B cell (primary cell): Measurements from ENCODE around the gene VWA3A. TPM values are rescaled to one million over a fixed set of nuclear protein-coding genes. Genes with fewer than 3 reads are reported as not detected.
"Not testable (repeated sequence)": the region's sequence is repeated elsewhere in the genome, so short reads cannot be mapped to it uniquely, and the experiment has no call there.

Experiments used
- ATAC-seq: fragments of 200-7000 bp; cut with Tn5 transposase; one replicate; pipeline ENCODE4 v1.10.0; 2021; ENCODE audit warnings: low read depth, mild to moderate bottlenecking, moderate number of reproducible peaks, moderate library complexity
- CTCF ChIA-PET: fragments of 350-600 bp; sonication (Branson Sonifier 250); formaldehyde crosslinking; loops from one replicate; lab custom pipeline; 2021; ENCODE audit warnings: antibody characterized with exemption, inconsistent platforms; lab: Charles Lee
- POLR2A ChIA-PET: fragments of 350-600 bp; sonication (Branson Sonifier 250); formaldehyde crosslinking; loops from one replicate; lab custom pipeline; 2021; ENCODE audit warnings: antibody characterized with exemption; lab: Charles Lee
- DNase-seq: peaks from one replicate; pipeline ENCODE4 v3.0.0; 2013
- H2AFZ ChIP-seq: 2 replicates; pipeline ENCODE4 v1.6.1; 2012; ENCODE audit warnings: mild to moderate bottlenecking, low read depth, low read length; ENCODE audit not compliant: insufficient read depth, poor library complexity, severe bottlenecking
- H3K27ac ChIP-seq, 2 donors: 1 replicate in 1 of 2; 2 replicates in 1 of 2; pipeline ENCODE4 v1.5.1; 2012 to 2013; ENCODE audit warnings: low read length in 2 of 2, mild to moderate bottlenecking in 2 of 2, moderate library complexity in 1 of 2
- H3K27me3 ChIP-seq, 4 experiments: fragments of 200-600 bp in 1 of 4; sonication (generic) in 1 of 4; replicated peaks in 1 of 4; 1 replicate in 2 of 4; 2 replicates in 2 of 4; pipeline versions ENCODE4 v1.6.1 to v1.7.0; 2013 to 2016; ENCODE audit warnings: low read length in 3 of 4, mild to moderate bottlenecking in 2 of 4, mixed read lengths in 1 of 4, moderate library complexity in 1 of 4; ENCODE audit not compliant: insufficient read depth in 4 of 4, control insufficient read depth in 3 of 4; ENCODE audit errors: control extremely low read depth in 1 of 4
- H3K36me3 ChIP-seq, 2 experiments: replicated peaks in 1 of 2; 1 replicate in 1 of 2; 2 replicates in 1 of 2; pipeline versions ENCODE4 v1.6.1 to v1.7.1; 2013; ENCODE audit warnings: low read length in 1 of 2; ENCODE audit not compliant: insufficient read depth in 2 of 2, control insufficient read depth in 1 of 2; ENCODE audit errors: control extremely low read depth in 1 of 2, extremely low read depth in 1 of 2
- H3K4me1 ChIP-seq, 2 donors: fragments of 200-600 bp in 1 of 2; sonication (generic) in 1 of 2; 1 replicate in 1 of 2; 2 replicates in 1 of 2; pipeline versions ENCODE4 v1.5.1 to v1.6.1; 2013 to 2017; ENCODE audit warnings: low read length in 2 of 2; ENCODE audit not compliant: control insufficient read depth in 2 of 2, insufficient read depth in 2 of 2
- H3K4me2 ChIP-seq: replicated peaks from 2 replicates; pipeline ENCODE3; 2012; ENCODE audit warnings: mild to moderate bottlenecking, low read depth, low read length; ENCODE audit not compliant: poor library complexity, severe bottlenecking
- H3K4me3 ChIP-seq, 5 experiments: fragments of 200-600 bp in 1 of 5; sonication (generic) in 1 of 5; 1 replicate in 3 of 5; 2 replicates in 2 of 5; pipeline versions ENCODE4 v1.5.1 to v1.7.0; 2011 to 2016; ENCODE audit warnings: low read length in 4 of 5, mild to moderate bottlenecking in 4 of 5, low read depth in 2 of 5, control low read depth in 1 of 5, moderate library complexity in 1 of 5; ENCODE audit not compliant: insufficient read depth in 1 of 5; ENCODE audit errors: control extremely low read depth in 1 of 5, extremely low read depth in 1 of 5
- H3K79me2 ChIP-seq: fragments of 200-600 bp; sonication (generic); one replicate; pipeline ENCODE4 v1.6.0; 2016; ENCODE audit warnings: low read length; ENCODE audit not compliant: control insufficient read depth, insufficient read depth
- H3K9ac ChIP-seq: fragments of 200-600 bp; sonication (generic); 2 replicates; pipeline ENCODE4 v1.6.1; 2017; ENCODE audit warnings: mild to moderate bottlenecking, low read length, moderate library complexity
- H3K9me3 ChIP-seq, 3 donors: one replicate each; pipeline versions ENCODE4 v1.6.1 to v1.7.1; 2013; ENCODE audit warnings: low read length in 2 of 3; ENCODE audit not compliant: control insufficient read depth in 2 of 3, insufficient read depth in 1 of 3; ENCODE audit errors: control extremely low read depth in 1 of 3
- H4K20me1 ChIP-seq: 2 replicates; pipeline ENCODE4 v1.6.0; 2012; ENCODE audit warnings: mild to moderate bottlenecking, low read length; ENCODE audit not compliant: insufficient read depth, control insufficient read depth, poor library complexity, severe bottlenecking
- H3K27ac Mint-ChIP-seq: one replicate; pipeline ENCODE4 v1.8.0; 2021; ENCODE audit warnings: mixed read lengths
- H3K27me3 Mint-ChIP-seq: one replicate; pipeline ENCODE4 v1.8.0; 2021; ENCODE audit warnings: mixed read lengths
- H3K4me1 Mint-ChIP-seq: one replicate; pipeline ENCODE4 v1.8.0; 2021; ENCODE audit warnings: mixed read lengths
- H3K4me3 Mint-ChIP-seq: one replicate; pipeline ENCODE4 v1.8.0; 2021; ENCODE audit warnings: mixed read lengths
- H3K9me3 Mint-ChIP-seq: one replicate; pipeline ENCODE4 v1.8.0; 2022; ENCODE audit warnings: mixed read lengths; ENCODE audit not compliant: insufficient read depth
- EZH2 ChIP-seq: IDR thresholded peaks from 2 replicates; pipeline ENCODE4 v1.6.1; 2012; ENCODE audit warnings: borderline replicate concordance, low read depth, mild to moderate bottlenecking, moderate library complexity, low read length; ENCODE audit not compliant: insufficient read depth, poor library complexity, severe bottlenecking
- WGBS: methylation state at CpG from one replicate; pipeline ENCODE4 v1.1.5; 2013; ENCODE audit warnings: missing lambda C conversion rate; ENCODE audit not compliant: insufficient coverage; 5-methylcytosine and 5-hydroxymethylcytosine counted together
- intact Hi-C: fragments of 100-400 bp; cut with micrococcal nuclease; formaldehyde crosslinking; loops from one replicate; pipeline ENCODE4 v1.10.0; 2022
- polyA plus RNA-seq: library from polyadenylated mRNA; depleted of rRNA; stranded (reverse); fragments of >200 nt; gene quantifications from 2 replicates; pipeline ENCODE4 v1.2.3, GENCODE V29; 2012
- total RNA-seq, 2 donors: library from RNA; stranded (reverse); fragments of 120-200 nt in 1 of 2; gene quantifications; 1 replicate in 1 of 2; 2 replicates in 1 of 2; pipeline versions ENCODE4 v1.2.3 to v1.2.4, GENCODE V29; 2013 to 2022
- TF ChIP-seq, protein P1 (sequence below): fragments of 200-600 bp; IDR thresholded peaks from one replicate; pipeline ENCODE4 v1.8.0; 2022; ENCODE audit warnings: antibody characterized with exemption, mild to moderate bottlenecking

Gene VWA3A
- total and polyA plus RNA-seq, 2 donors (not counting 1 experiment from before 2014, with no cell fraction given): 0.28 to 0.47 TPM

DNA sequence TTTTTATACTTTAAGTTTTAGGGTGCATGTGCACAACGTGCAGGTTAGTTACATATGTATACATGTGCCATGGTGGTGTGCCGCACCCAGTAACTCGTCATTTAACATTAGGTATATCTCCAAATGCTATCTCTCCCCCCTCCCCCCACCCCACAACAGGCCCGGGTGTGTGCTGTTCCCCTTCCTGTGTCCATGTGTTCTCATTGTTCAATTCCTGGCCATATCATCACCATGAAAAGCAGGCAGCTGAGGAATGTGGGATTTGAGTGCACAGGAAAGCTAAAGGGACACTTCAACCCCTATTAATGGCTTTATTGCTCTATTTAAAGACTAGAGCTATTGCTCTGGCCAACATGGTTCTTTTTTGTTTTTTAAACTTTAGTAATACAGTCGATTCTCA, 46.5 kb upstream of the VWA3A start:
- intact Hi-C loops, ATAC-seq, H3K4me2 ChIP-seq, H3K36me3 ChIP-seq, H3K9me3 ChIP-seq, H3K9ac ChIP-seq, H3K27ac ChIP-seq, H3K4me3 ChIP-seq, H3K27ac Mint-ChIP-seq, DNase-seq, H3K27me3 Mint-ChIP-seq, H3K4me1 ChIP-seq, H3K9me3 Mint-ChIP-seq, CTCF ChIA-PET, H3K27me3 ChIP-seq, H3K4me3 Mint-ChIP-seq, H2AFZ ChIP-seq, H3K4me1 Mint-ChIP-seq, H4K20me1 ChIP-seq: not testable (repeated sequence)
- WGBS: 60% methylated on average over 1 of the region's 5 CpGs
- H3K79me2 ChIP-seq: peaks cover 21% of the 10 kb centered on the region
- POLR2A ChIA-PET: interaction anchor here (0.6 kb wide), 1 partner anchor 145 kb away, joined by 9 read pairs; no protein-coding TSS in a partner anchor

DNA sequence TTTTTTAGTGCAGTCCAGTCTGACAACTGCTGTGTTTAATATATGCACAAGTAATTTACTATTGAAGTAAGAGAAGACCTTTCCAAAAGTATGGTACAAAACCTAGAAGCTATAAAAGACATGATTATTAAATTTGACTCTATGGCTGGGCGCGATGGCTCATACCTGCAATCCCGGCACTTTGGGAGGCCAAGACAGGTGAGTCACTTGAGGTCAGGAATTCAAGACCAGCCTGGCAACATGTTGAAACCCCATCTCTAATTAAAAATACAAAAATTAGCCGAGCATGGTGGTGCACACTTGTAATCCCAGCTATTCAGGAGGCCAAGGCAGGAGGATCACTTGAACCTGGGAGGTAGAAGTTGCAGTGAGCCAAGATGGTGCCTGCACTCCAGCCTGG, 41.4 kb upstream of the VWA3A start:
- no peak overlapping the region for H3K4me3 Mint-ChIP-seq

More for the DNA sequence above, 41.4 kb upstream of the VWA3A start:
- H3K9me3 ChIP-seq: no peaks in the 10 kb centered on the region
- no peak overlapping the region for H3K9ac ChIP-seq
- Mint-ChIP-seq H3K9me3 (no peaks in the 10 kb centered on the region), H3K4me1 (peaks cover 6% of the 10 kb centered on the region), H3K27me3 (no peaks in the 10 kb centered on the region), H3K27ac (no peak overlapping the region)
- no peak for ATAC-seq
- WGBS: 86% methylated on average over 3 of the region's 4 CpGs
- H3K79me2 ChIP-seq: peaks cover 42% of the 10 kb centered on the region
- TF ChIP-seq, protein P1, sequence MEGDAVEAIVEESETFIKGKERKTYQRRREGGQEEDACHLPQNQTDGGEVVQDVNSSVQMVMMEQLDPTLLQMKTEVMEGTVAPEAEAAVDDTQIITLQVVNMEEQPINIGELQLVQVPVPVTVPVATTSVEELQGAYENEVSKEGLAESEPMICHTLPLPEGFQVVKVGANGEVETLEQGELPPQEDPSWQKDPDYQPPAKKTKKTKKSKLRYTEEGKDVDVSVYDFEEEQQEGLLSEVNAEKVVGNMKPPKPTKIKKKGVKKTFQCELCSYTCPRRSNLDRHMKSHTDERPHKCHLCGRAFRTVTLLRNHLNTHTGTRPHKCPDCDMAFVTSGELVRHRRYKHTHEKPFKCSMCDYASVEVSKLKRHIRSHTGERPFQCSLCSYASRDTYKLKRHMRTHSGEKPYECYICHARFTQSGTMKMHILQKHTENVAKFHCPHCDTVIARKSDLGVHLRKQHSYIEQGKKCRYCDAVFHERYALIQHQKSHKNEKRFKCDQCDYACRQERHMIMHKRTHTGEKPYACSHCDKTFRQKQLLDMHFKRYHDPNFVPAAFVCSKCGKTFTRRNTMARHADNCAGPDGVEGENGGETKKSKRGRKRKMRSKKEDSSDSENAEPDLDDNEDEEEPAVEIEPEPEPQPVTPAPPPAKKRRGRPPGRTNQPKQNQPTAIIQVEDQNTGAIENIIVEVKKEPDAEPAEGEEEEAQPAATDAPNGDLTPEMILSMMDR: no peak
- no peak for TF ChIP-seq EZH2
- intact Hi-C loops: no loop called here
- H3K27me3 ChIP-seq: no peaks in the 10 kb centered on the region
- peaks cover 0 to 6% of the 10 kb centered on the region in 2 experiments for H3K36me3 ChIP-seq
- peaks cover 6% of the 10 kb centered on the region for H4K20me1 ChIP-seq
- H3K27ac ChIP-seq: no peak overlapping the region
- H3K4me3 ChIP-seq: no peak overlapping the region
- no peaks in the 10 kb centered on the region for H3K4me1 ChIP-seq
- no peak overlapping the region for H2AFZ ChIP-seq
- CTCF ChIA-PET: interaction anchor here (0.7 kb wide), 1 partner anchor 28 kb away, joined by 3 read pairs; no protein-coding TSS in a partner anchor
- DNase-seq: no peak
- POLR2A ChIA-PET: interaction anchor here (0.7 kb wide), 1 partner anchor 42 kb away, joined by 3 read pairs; no protein-coding TSS in a partner anchor
- no peak overlapping the region for H3K4me2 ChIP-seq
